Endothelial cell (in vitro differentiated cells): ENCODE data around the gene SEC22A. TPM values are rescaled to one million over a fixed set of nuclear protein-coding genes. Genes with fewer than 3 reads are reported as not detected.

Experiments used
- DNase-seq: peaks from one replicate; pipeline ENCODE4 v3.0.0; 2021; ENCODE audit warnings: low spot score
- H3K27ac Mint-ChIP-seq: one replicate; pipeline ENCODE4 v1.8.0; 2021; ENCODE audit warnings: mixed read lengths, inconsistent platforms; ENCODE audit not compliant: unreplicated experiment
- H3K27me3 Mint-ChIP-seq: one replicate; pipeline ENCODE4 v1.8.0; 2021; ENCODE audit warnings: mild to moderate bottlenecking, moderate library complexity, mixed read lengths, inconsistent platforms; ENCODE audit not compliant: unreplicated experiment
- H3K36me3 Mint-ChIP-seq: one replicate; pipeline ENCODE4 v1.8.0; 2021; ENCODE audit warnings: mild to moderate bottlenecking, low read depth, mixed read lengths, inconsistent platforms; ENCODE audit not compliant: unreplicated experiment
- H3K4me1 Mint-ChIP-seq: one replicate; pipeline ENCODE4 v1.8.0; 2021; ENCODE audit warnings: mild to moderate bottlenecking, mixed read lengths, inconsistent platforms; ENCODE audit not compliant: unreplicated experiment
- H3K4me3 Mint-ChIP-seq: one replicate; pipeline ENCODE4 v1.8.0; 2021; ENCODE audit warnings: mild to moderate bottlenecking, mixed read lengths, inconsistent platforms; ENCODE audit not compliant: unreplicated experiment
- H3K9me3 Mint-ChIP-seq: one replicate; pipeline ENCODE4 v1.8.0; 2021; ENCODE audit warnings: mixed read lengths, inconsistent platforms; ENCODE audit not compliant: unreplicated experiment
- CTCF ChIP-seq: fragments of 200-600 bp; sonication (generic); IDR thresholded peaks from one replicate; pipeline ENCODE4 v1.5.0; 2021; ENCODE audit warnings: antibody characterized with exemption; ENCODE audit not compliant: unreplicated experiment
- microRNA-seq: library from miRNA; unstranded; fragments of <30 nt; microRNA quantifications from one replicate; pipeline ENCODE4, GENCODE V29; 2020; ENCODE audit not compliant: unreplicated experiment
- total RNA-seq: library from RNA; stranded (reverse); fragmentation: NEBNext Ultra II Directional; extraction: Animal tissue kit (Norgen Biotek cat#: 25700); gene quantifications from one replicate; pipeline ENCODE4 v1.2.1, GENCODE V29; 2021; ENCODE audit not compliant: unreplicated experiment

Gene SEC22A
- total RNA-seq, 1 donor from 2014 or later = 14.9 TPM

- Mint-ChIP-seq H3K27me3 (peaks cover 9% of the 10 kb centered on the region), H3K27ac (no peak overlapping the region), H3K4me3 (no peak overlapping the region), H3K9me3 (no peaks in the 10 kb centered on the region), H3K4me1 (peaks cover 12% of the 10 kb centered on the region), H3K36me3 (peaks cover 3% of the 10 kb centered on the region)
- DNase-seq = no peak
- no peak for TF ChIP-seq CTCF
Measured at GRCh38 chr3:123322866-123323265, 121.1 kb downstream of the SEC22A start.

Small RNA genes within 50 kb of the gene (microRNA-seq; reads per million reads assigned to microRNA genes)
- gene MIR7110 = 1.4 reads per million, percentile 21 among the genes with 10 or more reads in this experiment

Other genes with a start within 250 kb of the SEC22A start
- gene SEMA5B, start 174.2 kb upstream of the SEC22A start, total RNA-seq = 1.1 TPM
- gene PDIA5, start 134.9 kb upstream of the SEC22A start, total RNA-seq = 32.8 TPM
- gene ADCY5, start 247.1 kb downstream of the SEC22A start, total RNA-seq = 1.0 TPM